PC-3 (cell line): ENCODE results near the gene CASP4. TPM values are rescaled to one million over a fixed set of nuclear protein-coding genes. Genes with fewer than 3 reads are reported as not detected.

Experiments used
- ATAC-seq: fragments of 200-7000 bp; cut with Tn5 transposase; 2 replicates; pipeline ENCODE4 v1.9.1; 2020; ENCODE audit warnings: mild to moderate bottlenecking, moderate library complexity
- BruUV-seq: library from RNA; stranded (reverse); fragments of 400-500 nt; replicated peaks from 2 replicates; lab custom pipeline; 2021; lab: Mats Ljungman, UMichigan
- CTCF ChIA-PET: fragments of 300-600 bp; sonication (Branson Sonifier 250); formaldehyde crosslinking; loops from one replicate; lab custom pipeline; 2022; ENCODE audit warnings: antibody characterized with exemption; lab: Charles Lee
- POLR2A ChIA-PET: fragments of 300-600 bp; sonication (Branson Sonifier 250); formaldehyde crosslinking; loops from one replicate; lab custom pipeline; 2022; ENCODE audit warnings: antibody characterized with exemption; ENCODE audit not compliant: unreplicated experiment; lab: Charles Lee
- DNase-seq: peaks from one replicate; pipeline ENCODE4 v3.0.0-alpha.2; 2015
- H2AFZ ChIP-seq: fragments of 300-600 bp; sonication (generic); 2 replicates; pipeline ENCODE4 v1.6.0; 2016; ENCODE audit warnings: antibody characterized with exemption, low read length
- H3F3A ChIP-seq: fragments of 300-600 bp; sonication (generic); one replicate; pipeline ENCODE4 v1.6.0; 2017; ENCODE audit warnings: antibody characterized with exemption, low read length, control low read depth, mild to moderate bottlenecking; ENCODE audit not compliant: unreplicated experiment
- H3K27ac ChIP-seq: fragments of 300-600 bp; sonication (generic); 2 replicates; pipeline ENCODE4 v1.5.1; 2016; ENCODE audit warnings: mild to moderate bottlenecking, low read length
- H3K27me3 ChIP-seq: fragments of 300-600 bp; sonication (generic); 2 replicates; pipeline ENCODE4 v1.6.1; 2016; ENCODE audit warnings: low read length, mixed read lengths
- H3K36me3 ChIP-seq: fragments of 300-600 bp; sonication (generic); 2 replicates; pipeline ENCODE4 v1.6.1; 2016; ENCODE audit warnings: low read depth, mixed run types, low read length, mixed read lengths
- H3K4me1 ChIP-seq: fragments of 300-600 bp; sonication (generic); 2 replicates; pipeline ENCODE4 v1.5.1; 2016; ENCODE audit warnings: low read length; ENCODE audit not compliant: insufficient read depth
- H3K4me2 ChIP-seq: fragments of 300-600 bp; sonication (generic); 2 replicates; pipeline ENCODE4 v1.6.0; 2016; ENCODE audit warnings: low read length
- H3K4me3 ChIP-seq: fragments of 300-600 bp; sonication (generic); 2 replicates; pipeline ENCODE4 v1.5.1; 2016; ENCODE audit warnings: mild to moderate bottlenecking, low read length, mixed read lengths
- H3K79me2 ChIP-seq: fragments of 300-600 bp; sonication (generic); 2 replicates; pipeline ENCODE4 v1.6.1; 2017; ENCODE audit warnings: low read length, mixed read lengths
- H3K9ac ChIP-seq: fragments of 300-600 bp; sonication (generic); 2 replicates; pipeline ENCODE4 v1.6.0; 2016; ENCODE audit warnings: mild to moderate bottlenecking, low read length
- H3K9me2 ChIP-seq: fragments of 300-600 bp; sonication (generic); replicated peaks from 2 replicates; pipeline ENCODE4 v1.6.1; 2016; ENCODE audit warnings: mixed run types, low read length, mixed read lengths
- H3K9me3 ChIP-seq: fragments of 300-600 bp; sonication (generic); 2 replicates; pipeline ENCODE4 v1.6.1; 2016; ENCODE audit warnings: low read length, mixed read lengths
- H4K20me1 ChIP-seq: fragments of 300-600 bp; sonication (generic); 2 replicates; pipeline ENCODE4 v1.6.1; 2016; ENCODE audit warnings: low read length, mixed read lengths
- CTCF ChIP-seq: fragments of 300-600 bp; sonication (generic); conservative IDR thresholded peaks from 2 replicates; pipeline ENCODE4 v1.5.1; 2017; ENCODE audit warnings: antibody characterized with exemption, low read depth, mild to moderate bottlenecking, low read length
- EZH2 ChIP-seq: fragments of 300-600 bp; sonication (generic); IDR thresholded peaks from one replicate; pipeline ENCODE4 v1.6.1; 2017; ENCODE audit warnings: antibody characterized with exemption, mild to moderate bottlenecking, low read length; ENCODE audit not compliant: unreplicated experiment
- EZH2phosphoT487 ChIP-seq: fragments of 300-600 bp; sonication (generic); IDR thresholded peaks from 2 replicates; pipeline ENCODE4 v1.6.1; 2018; ENCODE audit warnings: mild to moderate bottlenecking, antibody characterized with exemption, low read length, borderline replicate concordance
- intact Hi-C: fragments of 100-400 bp; cut with micrococcal nuclease; formaldehyde crosslinking; loops from 2 replicates; pipeline ENCODE4 v1.9.0; 2023
- total RNA-seq: library from RNA; depleted of rRNA; stranded (reverse); fragments of >200 nt; gene quantifications from 2 replicates; pipeline ENCODE4 v1.2.3, GENCODE V29; 2014

Gene CASP4
- total RNA-seq, 1 experiment from 2014 or later = 40.9 TPM

GRCh38 chr11:104926771-104927611, 41.4 kb downstream of the CASP4 start:
- Histone ChIP-seq H3K9ac (no peak overlapping the region), H4K20me1 (no peaks in the 10 kb centered on the region), H3F3A (no peaks in the 10 kb centered on the region), H2AFZ (no peak overlapping the region), H3K9me2 (no peaks in the 10 kb centered on the region), H3K4me2 (no peak overlapping the region), H3K27me3 (no peaks in the 10 kb centered on the region), H3K27ac (no peak overlapping the region), H3K36me3 (no peaks in the 10 kb centered on the region), H3K4me3 (no peak overlapping the region), H3K9me3 (no peaks in the 10 kb centered on the region), H3K79me2 (no peaks in the 10 kb centered on the region), H3K4me1 (no peaks in the 10 kb centered on the region)
- peak; percentile 19 for DNase-seq
- TF ChIP-seq CTCF (no peak), EZH2 (no peak), EZH2phosphoT487 (no peak)
- ChIA-PET POLR2A (no interaction called here), CTCF (no interaction called here)
- ATAC-seq = no peak
- no TSS peak for BruUV-seq
- intact Hi-C loops = no loop called here

- no TSS peak for BruUV-seq
- no peaks in the 10 kb centered on the region for H3K36me3 ChIP-seq
- CTCF ChIA-PET = no interaction called here
Observed at GRCh38 chr11:104925850-104926249, 42.5 kb downstream of the CASP4 start.

More at GRCh38 chr11:104925850-104926249, 42.5 kb downstream of the CASP4 start:
- DNase-seq (no peak), ATAC-seq (no peak)
- Histone ChIP-seq H3K4me1 (no peaks in the 10 kb centered on the region), H3F3A (no peaks in the 10 kb centered on the region), H4K20me1 (no peaks in the 10 kb centered on the region), H3K27me3 (no peaks in the 10 kb centered on the region), H3K4me2 (no peak overlapping the region), H3K9me2 (no peaks in the 10 kb centered on the region), H3K9ac (no peak overlapping the region), H3K9me3 (no peaks in the 10 kb centered on the region), H3K79me2 (no peaks in the 10 kb centered on the region), H3K4me3 (no peak overlapping the region), H2AFZ (no peak overlapping the region), H3K27ac (no peak overlapping the region)
- intact Hi-C loops = no loop called here
- TF ChIP-seq CTCF (no peak), EZH2phosphoT487 (no peak), EZH2 (no peak)
- POLR2A ChIA-PET = no interaction called here
